Fibroblast of pulmonary artery (primary cell): ENCODE results near the gene ZNF578.
A peak's percentile ranks its signal among the peaks of the same experiment; 100 is the strongest.
"Not testable (repeated sequence)": the region's sequence is repeated elsewhere in the genome, so short reads cannot be mapped to it uniquely, and the experiment has no call there.

Experiments
- DNase-seq: peaks from one replicate; pipeline ENCODE4 v3.0.0-alpha.2; 2010; ENCODE audit warnings: low read depth
- H3K4me3 ChIP-seq: replicated peaks from 2 replicates; pipeline ENCODE4 v1.5.1; 2011; ENCODE audit warnings: low read depth, mild to moderate bottlenecking, control low read depth, low read length, moderate library complexity
- CTCF ChIP-seq: IDR thresholded peaks from 2 replicates; pipeline ENCODE4 v1.5.1; 2011; ENCODE audit warnings: mild to moderate bottlenecking, control low read depth, low read length, inconsistent platforms; ENCODE audit errors: missing control alignments

The ZNF578 gene

GRCh38 chr19:52535771-52536447 is 82.6 kb downstream of the ZNF578 start:
- TF ChIP-seq CTCF = no peak
- peak overlapping the region; percentile 68 for H3K4me3 ChIP-seq
- DNase-seq = peak; percentile 71

- DNase-seq = no peak
- peak overlapping the region; percentile 68 for H3K4me3 ChIP-seq
- no peak for TF ChIP-seq CTCF
Measured at GRCh38 chr19:52536448-52536800, 83.1 kb downstream of the ZNF578 start.

GRCh38 chr19:52538815-52539214 is 85.5 kb downstream of the ZNF578 start:
- not testable (repeated sequence) for H3K4me3 ChIP-seq, DNase-seq

- DNase-seq = not testable (repeated sequence)
Measured at GRCh38 chr19:52541176-52541575, 87.8 kb downstream of the ZNF578 start.

GRCh38 chr19:52541608-52542007 is 88.3 kb downstream of the ZNF578 start:
- no peak overlapping the region for H3K4me3 ChIP-seq
- no peak for TF ChIP-seq CTCF
- DNase-seq = no peak

More at GRCh38 chr19:52541176-52541575, 87.8 kb downstream of the ZNF578 start:
- not testable (repeated sequence) for H3K4me3 ChIP-seq

GRCh38 chr19:52542541-52542940 is 89.2 kb downstream of the ZNF578 start:
- H3K4me3 ChIP-seq, DNase-seq: not testable (repeated sequence)

- DNase-seq = no peak
- no peak for TF ChIP-seq CTCF
- no peak overlapping the region for H3K4me3 ChIP-seq
Measured at GRCh38 chr19:52542984-52543664, 89.8 kb downstream of the ZNF578 start.

- no peak for TF ChIP-seq CTCF
- DNase-seq = no peak
- H3K4me3 ChIP-seq = no peak overlapping the region
Measured at GRCh38 chr19:52554216-52554971, 101.0 kb downstream of the ZNF578 start.
